HG02571 (cell line): Measurements from ENCODE around the gene IZUMO1R.
"Not testable (repeated sequence)": the region's sequence is repeated elsewhere in the genome, so short reads cannot be mapped to it uniquely, and the experiment has no call there.

Experiments
- ATAC-seq: cut with Tn5 transposase; IDR thresholded peaks from one replicate; pipeline ENCODE4 v1.9.1; 2021; ENCODE audit warnings: mild to moderate bottlenecking, moderate library complexity; ENCODE audit not compliant: unreplicated experiment

The IZUMO1R gene

DNA sequence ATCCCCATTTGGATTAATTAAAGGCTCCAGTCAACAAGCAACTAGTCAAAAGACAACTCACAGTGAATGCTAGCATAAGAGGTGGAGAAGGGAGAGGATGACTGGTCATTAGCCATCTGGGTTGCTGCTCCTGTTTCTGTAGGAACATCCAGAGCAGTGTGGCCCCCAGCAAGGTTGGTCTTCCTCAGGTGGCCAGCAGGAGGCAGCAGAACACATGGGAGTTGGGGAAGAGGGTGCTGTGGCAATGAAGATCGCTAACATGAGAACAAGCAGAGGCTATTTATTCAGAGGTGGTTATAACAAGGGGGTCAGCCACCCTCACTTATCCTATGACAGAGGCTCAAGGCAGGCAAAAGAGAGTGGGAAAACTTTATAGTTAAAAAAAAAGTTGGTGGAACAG lies 21.3 kb downstream of the IZUMO1R start:
- peak; percentile 76 for ATAC-seq

DNA sequence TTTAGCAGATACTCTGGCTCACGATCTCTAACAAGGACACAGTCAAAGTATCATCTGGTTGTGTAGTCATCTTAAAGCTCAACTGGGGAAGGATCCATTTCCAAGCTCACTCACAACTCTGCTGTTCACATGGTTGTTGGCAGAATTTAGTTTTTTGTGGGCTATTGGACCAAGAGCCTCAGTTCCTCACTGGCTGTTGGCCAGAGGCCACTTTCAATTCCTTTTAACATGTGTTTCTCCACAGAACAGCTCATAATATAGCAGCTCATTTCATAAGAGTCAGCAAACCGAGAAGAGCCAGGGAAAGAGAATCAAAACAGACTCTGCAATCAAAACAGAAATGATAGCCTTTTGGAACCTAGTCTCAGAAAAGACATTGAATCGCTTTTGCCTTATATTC lies 22.6 kb downstream of the IZUMO1R start:
- ATAC-seq: no peak

DNA sequence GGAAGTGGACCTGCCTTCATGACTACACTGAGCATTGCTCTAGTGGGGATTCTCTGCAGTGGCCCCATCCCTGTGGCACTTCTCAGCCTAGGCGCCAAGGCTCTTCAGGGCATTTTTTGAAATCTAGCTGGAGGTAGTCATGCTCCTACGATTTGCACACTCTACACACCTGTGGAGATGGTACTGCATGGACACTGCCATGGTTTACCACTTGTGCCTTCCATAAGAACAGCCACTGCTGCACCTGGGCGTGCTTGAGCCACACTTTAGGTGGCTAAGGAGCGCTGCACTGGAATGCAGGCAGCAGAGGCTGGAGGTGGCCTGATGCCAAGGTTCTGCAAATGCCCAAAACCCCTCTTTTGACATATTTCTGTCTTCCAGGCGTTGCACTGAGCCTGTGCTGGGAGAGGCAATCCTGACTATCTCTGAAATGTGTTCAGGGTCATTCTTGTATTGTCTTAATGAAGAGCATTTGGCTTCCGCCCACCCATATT lies 24.3 kb downstream of the IZUMO1R start:
- ATAC-seq: no peak

DNA sequence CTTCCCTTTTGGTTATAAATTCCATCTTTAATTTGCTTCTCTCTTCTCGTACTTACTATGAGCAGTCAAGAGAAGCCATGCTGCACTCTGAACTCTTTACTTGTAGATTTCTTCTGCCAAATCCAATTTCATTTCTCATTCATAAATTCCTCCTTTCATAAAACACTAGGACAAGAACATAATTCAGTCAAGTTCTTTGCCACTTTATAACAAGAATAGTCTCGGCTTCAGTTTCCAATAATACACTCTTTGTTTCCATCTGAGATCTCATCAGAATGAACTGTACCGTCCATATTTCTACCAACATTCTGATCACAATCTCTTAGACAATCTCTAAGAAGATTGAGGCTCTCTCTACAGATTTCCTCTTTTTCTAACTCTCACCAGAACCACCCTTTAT lies 25.1 kb downstream of the IZUMO1R start:
- ATAC-seq: no peak

DNA sequence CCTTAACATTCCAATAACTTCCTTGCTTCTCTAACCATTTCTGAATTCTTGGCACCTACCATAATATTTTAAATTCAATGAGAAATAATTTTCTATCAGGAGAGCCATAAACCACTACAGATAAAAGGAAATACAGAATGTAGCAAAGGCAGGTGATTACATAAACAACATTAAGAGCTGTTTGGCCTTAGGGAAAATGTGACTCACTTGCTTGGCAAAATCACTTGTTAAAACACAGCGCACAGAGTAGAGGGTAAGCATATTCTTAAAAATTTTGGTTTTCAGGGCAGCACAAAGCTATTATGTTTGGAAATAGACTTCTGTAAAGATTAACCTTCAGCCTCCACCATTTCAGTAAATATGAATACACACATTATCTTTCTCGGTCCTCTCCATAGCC lies 26.4 kb downstream of the IZUMO1R start:
- ATAC-seq: no peak

DNA sequence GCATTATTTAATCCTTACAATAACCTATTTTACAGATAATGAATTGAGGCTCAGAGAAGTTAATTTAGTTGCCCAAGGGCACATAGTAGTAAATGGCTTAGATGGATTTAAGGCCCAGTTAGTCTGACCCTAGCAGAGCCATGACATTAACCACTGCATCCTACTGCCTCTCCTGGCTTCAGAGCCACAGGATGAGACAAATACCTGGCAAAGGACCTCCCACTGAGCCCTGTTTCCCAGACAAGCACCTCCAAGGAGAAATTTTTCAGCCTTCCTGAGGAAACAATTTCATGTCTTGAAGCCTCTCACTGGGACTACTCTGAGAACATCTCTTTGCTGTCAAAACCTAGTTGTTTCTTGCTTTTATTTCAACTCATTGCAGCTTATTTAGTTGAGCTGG lies 28.4 kb downstream of the IZUMO1R start:
- ATAC-seq: no peak

DNA sequence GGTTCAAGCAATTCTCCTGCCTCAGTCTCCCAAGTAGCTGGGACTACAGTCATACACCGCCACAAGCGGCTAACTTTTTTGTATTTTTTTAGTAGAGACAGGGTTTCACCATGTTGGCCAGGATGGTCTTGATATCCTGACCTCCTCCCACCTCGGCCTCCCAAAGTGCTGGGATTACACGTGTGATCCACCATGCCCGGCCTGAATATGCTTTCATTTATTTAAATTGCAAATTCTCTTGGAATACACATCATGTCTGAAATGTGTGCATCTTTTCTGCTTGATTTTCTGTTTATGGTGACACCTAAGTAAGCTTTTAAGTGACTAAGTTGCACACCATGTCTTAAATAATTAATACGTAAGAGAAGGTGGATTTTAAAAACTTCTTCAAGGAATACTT lies 31.7 kb downstream of the IZUMO1R start:
- no peak for ATAC-seq

DNA sequence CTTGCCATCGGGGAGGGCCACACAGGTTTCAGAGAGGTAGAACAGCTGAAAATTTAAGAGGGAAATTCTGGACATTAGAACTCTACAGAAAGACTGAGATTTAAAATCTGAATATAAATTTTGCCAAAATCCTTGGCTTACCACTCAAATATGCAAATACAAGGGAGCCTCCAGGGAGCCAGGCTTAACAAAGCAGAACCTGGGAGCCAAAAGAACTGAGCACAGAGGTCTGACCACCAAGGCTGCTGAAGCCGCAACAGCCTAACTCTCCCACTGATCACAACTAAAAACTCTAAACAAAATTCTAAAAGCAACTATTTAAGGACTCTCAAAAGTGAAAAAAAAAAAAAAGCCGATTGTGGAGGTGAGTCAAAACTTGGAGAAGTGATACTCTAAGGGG lies 34.3 kb downstream of the IZUMO1R start:
- no peak for ATAC-seq

DNA sequence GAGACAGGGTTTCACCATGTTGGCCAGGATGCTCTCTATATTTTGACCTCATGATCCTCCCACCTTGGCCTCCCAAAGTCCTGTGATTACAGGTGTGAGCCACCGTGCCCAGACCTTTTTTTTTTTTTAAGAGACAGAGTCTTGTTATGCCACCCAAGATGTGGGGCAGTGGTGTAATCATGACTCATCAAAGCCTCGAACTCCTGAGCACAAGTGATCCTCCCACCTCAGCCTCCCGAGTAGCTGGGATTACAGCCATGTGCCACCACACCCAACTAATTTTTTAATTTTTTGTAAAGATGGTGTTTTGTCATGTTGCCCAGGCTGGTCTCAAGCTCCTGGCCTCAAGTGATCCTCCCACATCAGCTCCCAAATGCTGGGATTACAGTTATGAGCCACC lies 37.9 kb downstream of the IZUMO1R start:
- no peak for ATAC-seq

DNA sequence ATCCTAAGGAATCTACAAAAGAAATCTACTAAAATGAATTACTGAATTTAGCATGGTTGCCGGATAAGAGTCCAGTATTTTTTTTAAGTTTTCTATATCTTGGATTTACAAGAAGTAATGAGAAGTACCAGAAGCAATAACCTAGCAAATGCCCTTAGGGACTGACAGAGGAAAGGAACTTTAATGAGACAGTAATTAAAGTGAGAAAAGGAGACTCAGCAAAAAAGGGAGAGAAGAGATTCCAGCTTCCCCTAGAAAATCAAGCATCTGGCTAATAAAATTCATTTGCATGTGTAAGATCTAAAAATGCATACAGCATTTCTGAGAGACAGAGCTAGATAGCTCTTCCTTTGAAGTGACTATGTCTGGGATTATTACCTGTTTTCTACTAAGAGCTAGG lies 39.1 kb downstream of the IZUMO1R start:
- ATAC-seq: no peak

DNA sequence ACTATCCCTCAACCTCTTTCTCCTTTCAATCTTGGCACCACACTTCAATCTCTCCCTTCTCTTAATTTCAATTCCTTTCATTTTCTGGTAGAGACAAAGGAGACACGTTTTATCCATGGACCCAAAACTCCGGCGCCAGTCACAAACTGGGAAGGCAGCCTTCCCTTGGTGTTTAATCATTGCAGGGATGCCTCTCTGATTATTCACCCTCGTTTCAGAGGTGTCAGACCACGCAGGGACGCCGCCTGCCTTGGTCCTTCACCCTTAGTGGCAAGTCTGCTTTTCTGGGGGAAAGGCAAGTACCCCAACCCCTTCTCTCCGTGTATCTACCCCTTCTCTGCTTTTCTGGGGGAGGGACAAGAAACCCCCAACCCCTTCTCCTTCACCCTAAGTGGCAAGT lies 41.9 kb downstream of the IZUMO1R start:
- not testable (repeated sequence) for ATAC-seq

DNA sequence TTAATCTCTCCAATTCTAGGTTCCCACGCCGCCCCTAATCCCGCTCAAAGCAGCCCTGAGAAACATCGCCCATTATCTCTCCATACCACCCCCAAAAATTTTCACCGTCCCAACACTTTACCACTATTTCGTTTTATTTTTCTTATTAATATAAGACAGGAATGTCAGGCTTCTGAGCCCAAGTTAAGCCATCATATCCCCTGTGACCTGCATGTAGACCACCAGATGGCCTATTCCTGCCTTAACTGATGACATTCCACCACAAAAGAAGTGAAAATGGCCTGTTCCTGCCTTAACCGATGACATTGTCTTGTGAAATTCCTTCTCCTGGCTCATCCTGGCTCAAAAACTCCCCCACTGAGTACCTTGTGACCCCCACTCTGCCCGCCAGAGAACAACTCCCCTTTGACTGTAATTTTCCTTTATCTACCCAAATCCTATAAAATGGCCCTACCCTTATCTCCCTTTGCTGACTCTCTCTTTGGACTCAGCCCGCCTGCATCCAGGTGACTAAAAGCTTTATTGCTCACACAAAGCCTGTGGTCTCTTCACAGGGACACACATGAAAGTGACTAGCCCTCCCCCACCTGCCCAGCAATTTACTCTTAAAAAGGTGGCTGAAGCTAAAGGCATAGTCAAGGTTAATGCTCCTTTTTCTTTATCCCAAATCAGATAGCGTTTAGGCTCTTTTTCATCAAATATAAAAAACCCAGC lies 46.6 kb downstream of the IZUMO1R start:
- not testable (repeated sequence) for ATAC-seq
